ENCODE measurements around the gene PLEKHH3.

The PLEKHH3 gene, protein sequence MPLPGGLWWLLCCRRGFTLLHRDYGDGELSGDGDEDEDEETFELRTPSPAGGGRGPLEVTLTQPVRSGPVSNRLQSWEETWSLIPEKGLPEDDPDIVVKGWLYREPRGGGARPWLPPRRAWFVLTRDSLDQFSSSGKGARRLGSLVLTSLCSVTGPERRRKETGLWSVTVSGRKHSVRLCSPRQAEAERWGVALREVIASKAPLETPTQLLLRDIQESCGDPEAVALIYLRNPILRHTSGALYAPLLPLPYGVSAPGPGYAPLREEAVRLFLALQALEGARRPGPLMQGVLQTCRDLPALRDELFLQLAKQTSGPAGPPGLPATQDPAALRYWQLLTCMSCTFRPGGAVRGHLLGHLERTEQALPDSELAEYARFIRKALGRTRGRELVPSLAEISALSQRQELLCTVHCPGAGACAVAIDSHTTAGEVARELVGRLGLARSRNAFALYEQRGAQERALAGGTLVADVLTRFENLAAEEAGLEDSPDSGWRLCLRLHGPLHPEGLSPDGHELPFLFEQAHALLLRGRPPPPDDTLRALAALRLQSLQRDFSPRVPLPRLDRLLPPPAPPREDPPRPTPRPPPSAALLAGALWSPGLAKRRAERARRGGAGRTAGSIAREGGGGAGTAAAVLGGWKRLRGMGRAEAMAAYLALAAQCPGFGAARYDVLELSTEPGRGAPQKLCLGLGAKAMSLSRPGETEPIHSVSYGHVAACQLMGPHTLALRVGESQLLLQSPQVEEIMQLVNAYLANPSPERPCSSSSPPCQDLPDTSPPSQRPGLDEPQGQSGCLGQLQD

GRCh38 chr17:42676424-42677011 lies at the start of gene PLEKHH3:
TSS of gene PLEKHH3 (minus strand) at chr17:42676994. CDS start at chr17:42676563, 431 bp downstream.
- no peak for DNase-seq

GRCh38 chr17:42725143-42725542 lies 48.3 kb upstream of the PLEKHH3 start:
- no peak for DNase-seq

GRCh38 chr17:42723636-42724035 lies 46.8 kb upstream of the PLEKHH3 start:
- no peak for DNase-seq

GRCh38 chr17:42720996-42721583 lies 44.3 kb upstream of the PLEKHH3 start:
- DNase-seq = peak; percentile 24

GRCh38 chr17:42709561-42709960 lies 32.8 kb upstream of the PLEKHH3 start:
- DNase-seq = no peak

GRCh38 chr17:42708588-42708987 lies 31.8 kb upstream of the PLEKHH3 start:
- DNase-seq = no peak

DNA sequence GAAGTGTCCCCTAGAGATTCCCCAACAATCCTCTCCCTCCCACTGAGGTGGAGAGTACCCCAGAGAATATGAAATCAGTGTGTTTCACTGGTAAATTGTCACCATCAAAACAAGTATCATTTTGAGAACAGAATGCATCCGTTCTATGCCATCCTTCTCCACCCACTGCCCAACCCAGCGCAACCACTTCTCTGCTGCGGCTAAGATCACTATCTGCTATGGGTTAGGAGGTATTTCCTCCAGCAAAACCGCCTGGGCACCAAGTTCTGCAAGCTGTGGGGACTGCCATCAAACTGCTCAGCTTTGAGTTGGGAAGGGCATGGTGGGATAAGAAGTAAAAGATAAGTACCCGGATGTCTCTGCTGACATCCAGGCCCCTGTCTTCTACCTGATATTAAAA lies 29.9 kb upstream of the PLEKHH3 start:
- peak; percentile 24 for DNase-seq

- no peak for DNase-seq
Measured at GRCh38 chr17:42704837-42705494, 28.2 kb upstream of the PLEKHH3 start.

- no peak for DNase-seq
Measured at GRCh38 chr17:42704490-42704836, 27.7 kb upstream of the PLEKHH3 start.

DNA sequence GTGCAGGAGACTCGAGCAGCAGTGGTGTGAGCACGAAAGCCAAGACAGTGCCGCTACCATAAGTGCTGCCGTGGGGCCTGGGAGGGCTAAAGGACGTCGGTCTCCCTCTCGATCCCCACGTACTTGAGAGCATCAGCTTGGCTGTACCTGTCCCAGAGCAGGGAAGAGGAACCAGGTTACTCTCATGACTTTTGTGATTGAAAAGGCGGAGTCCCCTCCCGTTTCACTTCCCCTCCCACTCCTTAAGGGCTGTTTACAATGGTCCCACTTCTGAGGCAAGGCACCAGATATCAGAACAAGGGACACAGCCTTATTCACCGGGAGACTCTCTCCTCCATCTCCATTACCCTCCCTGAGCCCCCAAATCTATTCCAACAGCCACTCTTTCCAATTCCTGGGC lies 25.7 kb upstream of the PLEKHH3 start:
- no peak for DNase-seq

- no peak for DNase-seq
Measured at GRCh38 chr17:42700586-42701289, 23.9 kb upstream of the PLEKHH3 start.

GRCh38 chr17:42699415-42699740 lies 22.6 kb upstream of the PLEKHH3 start:
- DNase-seq = no peak

- DNase-seq = no peak
Measured at GRCh38 chr17:42698736-42699414, 22.1 kb upstream of the PLEKHH3 start.

GRCh38 chr17:42697108-42697811 lies 20.5 kb upstream of the PLEKHH3 start:
- DNase-seq = no peak

DNA sequence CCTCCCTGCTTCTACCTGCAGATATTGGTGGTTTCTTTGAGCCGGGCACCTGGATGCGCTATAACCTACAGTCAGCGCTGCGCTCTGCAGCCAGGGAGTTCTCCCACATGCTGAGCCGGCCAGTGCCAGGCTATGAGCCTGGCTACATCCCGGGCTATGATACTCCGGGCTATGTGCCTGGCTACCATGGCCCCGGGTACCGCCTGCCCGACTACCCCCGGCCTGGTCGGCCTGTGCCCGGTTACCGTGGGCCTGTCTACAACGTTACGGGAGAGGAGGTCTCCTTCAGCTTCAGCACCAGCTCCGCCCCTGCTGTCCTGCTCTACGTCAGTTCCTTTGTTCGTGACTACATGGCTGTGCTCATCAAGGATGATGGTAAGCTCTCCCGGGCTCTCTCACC lies 18.7 kb upstream of the PLEKHH3 start:
- no peak for DNase-seq

DNA sequence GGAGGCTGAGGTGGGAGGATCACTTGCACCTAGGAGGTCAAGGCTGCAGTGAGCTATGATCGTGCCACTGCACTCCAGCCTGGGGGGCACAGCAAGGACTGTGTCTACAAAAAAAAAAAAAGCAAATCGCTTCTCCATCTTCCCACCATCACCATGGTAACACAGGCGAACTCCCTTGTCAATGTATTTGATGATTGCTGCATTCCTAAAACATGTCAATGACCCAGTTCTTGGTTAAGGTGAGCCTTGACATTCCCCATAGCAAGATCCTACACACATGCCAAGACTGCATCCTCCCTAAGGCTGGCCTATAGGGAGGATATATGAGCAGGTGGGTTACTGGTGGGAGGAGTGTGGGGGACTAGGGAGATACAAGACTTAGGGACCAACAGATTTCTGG lies 17.7 kb upstream of the PLEKHH3 start:
- no peak for DNase-seq

DNA sequence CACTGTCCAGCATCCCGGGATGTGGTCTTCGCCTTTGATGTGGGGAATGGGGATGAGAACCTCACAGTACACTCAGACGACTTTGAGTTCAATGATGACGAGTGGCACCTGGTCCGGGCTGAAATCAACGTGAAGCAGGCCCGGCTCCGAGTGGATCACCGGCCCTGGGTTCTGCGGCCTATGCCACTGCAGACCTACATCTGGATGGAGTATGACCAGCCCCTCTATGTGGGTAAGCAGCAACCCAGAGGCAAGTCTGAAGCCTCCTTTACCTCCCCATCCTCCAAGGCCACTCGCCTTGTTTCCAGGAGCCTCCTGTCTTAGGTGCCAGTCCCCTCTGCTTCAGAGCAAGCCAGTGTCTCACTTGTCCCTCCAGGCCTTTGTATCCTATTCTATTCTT lies 15.7 kb upstream of the PLEKHH3 start:
- no peak for DNase-seq

DNA sequence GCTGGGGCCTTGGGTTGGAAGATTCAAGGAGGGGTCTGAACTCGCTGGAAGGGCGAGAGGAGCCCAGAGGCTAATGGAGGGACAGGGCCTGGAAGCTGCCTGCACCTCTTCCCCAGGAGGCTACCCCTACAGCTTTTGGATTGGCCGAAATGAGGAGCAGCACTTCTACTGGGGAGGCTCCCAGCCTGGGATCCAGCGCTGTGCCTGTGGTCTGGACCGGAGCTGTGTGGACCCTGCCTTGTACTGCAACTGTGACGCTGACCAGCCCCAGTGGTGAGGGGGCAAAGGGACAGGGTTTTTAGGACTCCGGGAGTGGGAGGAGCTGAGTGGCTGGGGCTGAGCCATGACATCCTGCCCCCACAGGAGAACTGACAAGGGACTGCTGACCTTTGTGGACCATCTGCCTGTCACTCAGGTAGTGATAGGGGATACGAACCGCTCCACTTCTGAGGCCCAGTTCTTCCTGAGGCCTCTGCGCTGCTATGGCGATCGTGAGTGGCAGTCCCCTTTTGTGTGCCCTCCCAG lies 14.3 kb upstream of the PLEKHH3 start:
- no peak for DNase-seq

DNA sequence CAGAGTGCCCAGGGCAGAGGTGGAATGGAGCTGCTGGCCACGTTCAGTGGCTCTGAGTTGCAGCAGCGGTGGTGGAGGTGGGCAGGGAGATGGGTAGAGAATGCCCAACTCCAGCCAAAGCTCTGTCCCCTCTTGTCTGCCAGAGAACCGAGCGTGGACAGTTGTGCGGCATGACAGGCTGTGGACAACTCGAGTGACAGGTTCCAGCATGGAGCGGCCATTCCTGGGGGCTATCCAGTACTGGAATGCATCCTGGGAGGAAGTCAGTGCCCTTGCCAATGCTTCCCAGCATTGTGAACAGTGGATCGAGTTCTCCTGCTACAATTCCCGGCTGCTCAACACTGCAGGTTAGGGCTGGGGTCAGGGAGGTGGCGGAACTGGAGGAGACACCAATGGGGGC lies 13.8 kb upstream of the PLEKHH3 start:
- DNase-seq = no peak

DNA sequence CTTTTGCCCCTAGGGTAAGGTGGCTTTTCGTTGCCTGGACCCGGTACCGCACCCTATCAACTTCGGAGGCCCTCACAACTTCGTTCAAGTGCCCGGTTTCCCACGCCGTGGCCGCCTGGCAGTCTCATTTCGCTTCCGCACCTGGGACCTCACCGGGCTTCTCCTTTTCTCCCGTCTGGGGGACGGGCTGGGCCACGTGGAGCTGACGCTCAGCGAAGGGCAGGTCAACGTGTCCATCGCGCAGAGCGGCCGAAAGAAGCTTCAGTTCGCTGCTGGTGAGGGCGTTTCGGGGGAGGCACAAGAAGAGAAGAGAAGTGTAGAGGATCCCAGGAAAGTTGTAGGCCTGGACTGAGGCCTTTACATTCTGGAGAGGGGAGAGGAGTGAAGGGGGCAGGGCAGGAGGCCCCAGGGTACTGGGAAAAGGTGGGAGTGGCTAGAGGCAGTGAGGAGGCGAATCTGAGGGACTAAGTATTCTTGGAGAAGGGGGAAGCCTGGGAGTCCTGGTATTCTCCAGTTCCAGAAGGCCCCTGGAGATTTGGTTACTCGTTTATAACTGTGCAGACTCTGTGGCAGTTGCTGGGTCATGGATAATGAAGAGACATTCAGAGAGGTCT lies 11.0 kb upstream of the PLEKHH3 start:
- no peak for DNase-seq

Data from CD4-positive, alpha-beta T cell treated with Interleukin-15 for 1 hour (primary cell).